Measurements from ENCODE around the gene GALNT2. TPM values are rescaled to one million over a fixed set of nuclear protein-coding genes. Genes with fewer than 3 reads are reported as not detected.

Gene GALNT2
- polyA plus RNA-seq, 2 of the 4 experiments (the other 2 are of a cell fraction): 66.9 to 114 TPM

DNA sequence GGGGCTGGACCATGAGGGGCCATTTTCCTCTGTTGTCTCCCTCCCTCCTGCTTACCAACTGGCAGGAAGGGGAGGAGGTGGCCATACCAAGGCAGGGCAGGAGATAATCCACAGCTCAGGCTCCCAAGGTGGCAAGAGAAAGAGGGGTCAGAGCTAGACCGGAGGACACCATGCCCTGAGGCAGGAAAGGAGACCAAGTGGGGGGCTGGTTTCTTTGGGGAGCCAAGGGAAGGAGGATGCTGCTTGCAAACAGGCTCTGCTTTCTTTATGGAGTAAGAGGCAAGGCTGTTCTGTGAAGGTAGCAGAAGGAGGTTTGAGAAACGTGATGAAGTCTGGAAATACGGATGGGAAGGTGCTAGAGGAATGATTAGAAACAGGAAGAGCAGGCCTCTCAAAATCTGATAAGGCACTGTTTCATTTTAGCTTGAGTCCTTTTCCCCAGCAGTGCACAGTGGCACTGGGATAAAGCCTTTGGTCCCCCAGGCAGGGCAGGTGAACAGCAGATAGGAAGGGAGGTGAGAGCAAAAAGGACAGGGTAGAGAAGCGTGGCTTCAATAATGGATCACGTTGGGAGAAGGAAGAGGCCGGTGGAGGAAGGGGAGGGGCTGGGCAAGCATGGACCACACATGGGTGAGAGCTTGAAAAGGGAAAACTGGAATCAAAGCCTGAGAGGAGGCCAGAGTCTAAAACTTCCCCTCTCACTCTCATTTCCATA, 44.2 kb upstream of the GALNT2 start:
- no peaks in the 10 kb centered on the region for H3K4me1 ChIP-seq
- POLR2A ChIA-PET: no interaction called here
- TF ChIP-seq RNF2 (IDR thresholded peaks at IDR 0.05; ENCODE audit: borderline replicate concordance, low read depth): no peak
- no peak for TF ChIP-seq FOSB (CRISPR knock-in tag; IDR thresholded peaks at IDR 0.05)
- no peak for TF ChIP-seq CHD2 (IDR thresholded peaks at IDR 0.05; ENCODE audit: low read length, partially characterized antibody)
- TF ChIP-seq, protein P1, sequence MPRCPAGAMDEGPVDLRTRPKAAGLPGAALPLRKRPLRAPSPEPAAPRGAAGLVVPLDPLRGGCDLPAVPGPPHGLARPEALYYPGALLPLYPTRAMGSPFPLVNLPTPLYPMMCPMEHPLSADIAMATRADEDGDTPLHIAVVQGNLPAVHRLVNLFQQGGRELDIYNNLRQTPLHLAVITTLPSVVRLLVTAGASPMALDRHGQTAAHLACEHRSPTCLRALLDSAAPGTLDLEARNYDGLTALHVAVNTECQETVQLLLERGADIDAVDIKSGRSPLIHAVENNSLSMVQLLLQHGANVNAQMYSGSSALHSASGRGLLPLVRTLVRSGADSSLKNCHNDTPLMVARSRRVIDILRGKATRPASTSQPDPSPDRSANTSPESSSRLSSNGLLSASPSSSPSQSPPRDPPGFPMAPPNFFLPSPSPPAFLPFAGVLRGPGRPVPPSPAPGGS (IDR thresholded peaks at IDR 0.05): no peak
- TF ChIP-seq JUN (IDR thresholded peaks at IDR 0.05): no peak
- no peak for TF ChIP-seq CHD4 (IDR thresholded peaks at IDR 0.05; ENCODE audit: borderline replicate concordance)
- no peak for TF ChIP-seq EHF (CRISPR knock-in tag; IDR thresholded peaks at IDR 0.05)
- no peak for TF ChIP-seq RAD21 (conservative IDR thresholded peaks at IDR 0.05 in 1 of 2, IDR thresholded peaks at IDR 0.05 in 1 of 2)
- no peak for TF ChIP-seq ZFP36 (IDR thresholded peaks at IDR 0.05; ENCODE audit: borderline replicate concordance, partially characterized antibody)
- TF ChIP-seq JUNB (IDR thresholded peaks at IDR 0.05): no peak
- no peak for TF ChIP-seq ZC3H11A (IDR thresholded peaks at IDR 0.05)
- no peak for TF ChIP-seq SREBF2 (IDR thresholded peaks at IDR 0.05)
- no peak for TF ChIP-seq POLR2A (IDR thresholded peaks at IDR 0.05; ENCODE audit: low read length)
- TF ChIP-seq, protein P2, sequence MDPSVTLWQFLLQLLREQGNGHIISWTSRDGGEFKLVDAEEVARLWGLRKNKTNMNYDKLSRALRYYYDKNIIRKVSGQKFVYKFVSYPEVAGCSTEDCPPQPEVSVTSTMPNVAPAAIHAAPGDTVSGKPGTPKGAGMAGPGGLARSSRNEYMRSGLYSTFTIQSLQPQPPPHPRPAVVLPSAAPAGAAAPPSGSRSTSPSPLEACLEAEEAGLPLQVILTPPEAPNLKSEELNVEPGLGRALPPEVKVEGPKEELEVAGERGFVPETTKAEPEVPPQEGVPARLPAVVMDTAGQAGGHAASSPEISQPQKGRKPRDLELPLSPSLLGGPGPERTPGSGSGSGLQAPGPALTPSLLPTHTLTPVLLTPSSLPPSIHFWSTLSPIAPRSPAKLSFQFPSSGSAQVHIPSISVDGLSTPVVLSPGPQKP (IDR thresholded peaks at IDR 0.05; ENCODE audit: low read depth, low read length): no peak
- TF ChIP-seq GATA3 (IDR thresholded peaks at IDR 0.05; ENCODE audit: borderline replicate concordance): no peak
- TF ChIP-seq TP53 (CRISPR knock-in tag; IDR thresholded peaks at IDR 0.05): no peak
- DNase-seq (ENCODE audit: low read depth in 1 of 2, low spot score in 1 of 2) (no peak), ATAC-seq (no peak), FAIRE-seq (no peak)
- WGBS (ENCODE audit: missing lambda C conversion rate): 52% methylated on average over 6 of the region's 6 CpGs
- CTCF ChIA-PET: interaction anchor here (1.2 kb wide), 1 partner anchor 305 kb away, joined by 3 read pairs; no protein-coding TSS in a partner anchor
- H3K4me3 ChIP-seq: no peak overlapping the region
- no peak overlapping the region for H3K27ac ChIP-seq
- H3K9me3 ChIP-seq: peaks cover 7% of the 10 kb centered on the region; the same call in 2 of the 3 replicates
- no peak overlapping the region for H3K4me2 ChIP-seq

DNA sequence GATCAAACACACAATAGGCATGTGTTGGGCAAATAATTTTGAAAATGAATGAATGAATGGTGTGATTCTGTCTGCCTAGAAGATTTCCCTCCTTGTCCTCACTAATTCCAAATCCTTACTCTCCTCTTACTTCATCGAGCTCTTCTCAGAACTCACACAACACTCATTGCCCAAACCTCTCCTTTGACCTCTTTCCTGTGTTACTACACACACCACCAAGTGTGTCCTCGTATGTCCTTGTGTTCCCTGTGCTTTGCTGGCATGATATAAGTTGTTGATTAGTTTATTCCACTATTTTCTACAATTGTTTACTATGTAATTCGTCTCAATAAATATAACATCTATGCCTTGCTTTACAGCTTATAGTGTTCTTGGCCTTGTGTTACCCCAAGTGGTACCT, 41.4 kb upstream of the GALNT2 start:
- POLR2A ChIA-PET: no interaction called here
- no peak for DNase-seq (ENCODE audit: low read depth in 1 of 2, low spot score in 1 of 2)
- no peak overlapping the region for H3K4me3 ChIP-seq
- no peak for FAIRE-seq
- peaks cover under 1% of the 10 kb centered on the region; the same call in 1 of the 3 replicates for H3K4me1 ChIP-seq
- CTCF ChIA-PET: no interaction called here
- H3K27ac ChIP-seq: no peak overlapping the region
- H3K4me2 ChIP-seq: no peak overlapping the region
- 7% methylated on average over 3 of the region's 3 CpGs for WGBS (ENCODE audit: missing lambda C conversion rate)
- peaks cover 7% of the 10 kb centered on the region; the same call in 2 of the 3 replicates for H3K9me3 ChIP-seq
- ATAC-seq: no peak
- TF ChIP-seq, protein P2 (IDR thresholded peaks at IDR 0.05; ENCODE audit: low read depth, low read length): no peak
- TF ChIP-seq MYC (IDR thresholded peaks at IDR 0.05; ENCODE audit: borderline replicate concordance, low read length): no peak
- TF ChIP-seq, protein P3, sequence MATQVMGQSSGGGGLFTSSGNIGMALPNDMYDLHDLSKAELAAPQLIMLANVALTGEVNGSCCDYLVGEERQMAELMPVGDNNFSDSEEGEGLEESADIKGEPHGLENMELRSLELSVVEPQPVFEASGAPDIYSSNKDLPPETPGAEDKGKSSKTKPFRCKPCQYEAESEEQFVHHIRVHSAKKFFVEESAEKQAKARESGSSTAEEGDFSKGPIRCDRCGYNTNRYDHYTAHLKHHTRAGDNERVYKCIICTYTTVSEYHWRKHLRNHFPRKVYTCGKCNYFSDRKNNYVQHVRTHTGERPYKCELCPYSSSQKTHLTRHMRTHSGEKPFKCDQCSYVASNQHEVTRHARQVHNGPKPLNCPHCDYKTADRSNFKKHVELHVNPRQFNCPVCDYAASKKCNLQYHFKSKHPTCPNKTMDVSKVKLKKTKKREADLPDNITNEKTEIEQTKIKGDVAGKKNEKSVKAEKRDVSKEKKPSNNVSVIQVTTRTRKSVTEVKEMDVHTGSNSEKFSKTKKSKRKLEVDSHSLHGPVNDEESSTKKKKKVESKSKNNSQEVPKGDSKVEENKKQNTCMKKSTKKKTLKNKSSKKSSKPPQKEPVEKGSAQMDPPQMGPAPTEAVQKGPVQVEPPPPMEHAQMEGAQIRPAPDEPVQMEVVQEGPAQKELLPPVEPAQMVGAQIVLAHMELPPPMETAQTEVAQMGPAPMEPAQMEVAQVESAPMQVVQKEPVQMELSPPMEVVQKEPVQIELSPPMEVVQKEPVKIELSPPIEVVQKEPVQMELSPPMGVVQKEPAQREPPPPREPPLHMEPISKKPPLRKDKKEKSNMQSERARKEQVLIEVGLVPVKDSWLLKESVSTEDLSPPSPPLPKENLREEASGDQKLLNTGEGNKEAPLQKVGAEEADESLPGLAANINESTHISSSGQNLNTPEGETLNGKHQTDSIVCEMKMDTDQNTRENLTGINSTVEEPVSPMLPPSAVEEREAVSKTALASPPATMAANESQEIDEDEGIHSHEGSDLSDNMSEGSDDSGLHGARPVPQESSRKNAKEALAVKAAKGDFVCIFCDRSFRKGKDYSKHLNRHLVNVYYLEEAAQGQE (IDR thresholded peaks at IDR 0.05): no peak
- TF ChIP-seq, protein P4, sequence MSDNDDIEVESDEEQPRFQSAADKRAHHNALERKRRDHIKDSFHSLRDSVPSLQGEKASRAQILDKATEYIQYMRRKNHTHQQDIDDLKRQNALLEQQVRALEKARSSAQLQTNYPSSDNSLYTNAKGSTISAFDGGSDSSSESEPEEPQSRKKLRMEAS (IDR thresholded peaks at IDR 0.05): no peak
- TF ChIP-seq NR3C1 (IDR thresholded peaks at IDR 0.05): no peak
- no peak for TF ChIP-seq GATA3 (IDR thresholded peaks at IDR 0.05; ENCODE audit: borderline replicate concordance)
- TF ChIP-seq MAFK (IDR thresholded peaks at IDR 0.05; ENCODE audit: partially characterized antibody): no peak
- TF ChIP-seq ZNF302 (CRISPR knock-in tag; IDR thresholded peaks at IDR 0.05): no peak
- no peak for TF ChIP-seq KDM5A (IDR thresholded peaks at IDR 0.05)
- TF ChIP-seq, protein P5, sequence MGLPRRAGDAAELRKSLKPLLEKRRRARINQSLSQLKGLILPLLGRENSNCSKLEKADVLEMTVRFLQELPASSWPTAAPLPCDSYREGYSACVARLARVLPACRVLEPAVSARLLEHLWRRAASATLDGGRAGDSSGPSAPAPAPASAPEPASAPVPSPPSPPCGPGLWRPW (IDR thresholded peaks at IDR 0.05): no peak
- TF ChIP-seq, protein P6, sequence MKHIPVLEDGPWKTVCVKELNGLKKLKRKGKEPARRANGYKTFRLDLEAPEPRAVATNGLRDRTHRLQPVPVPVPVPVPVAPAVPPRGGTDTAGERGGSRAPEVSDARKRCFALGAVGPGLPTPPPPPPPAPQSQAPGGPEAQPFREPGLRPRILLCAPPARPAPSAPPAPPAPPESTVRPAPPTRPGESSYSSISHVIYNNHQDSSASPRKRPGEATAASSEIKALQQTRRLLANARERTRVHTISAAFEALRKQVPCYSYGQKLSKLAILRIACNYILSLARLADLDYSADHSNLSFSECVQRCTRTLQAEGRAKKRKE (CRISPR knock-in tag; IDR thresholded peaks at IDR 0.05; ENCODE audit: low read depth): no peak
- no peak for TF ChIP-seq MAZ (IDR thresholded peaks at IDR 0.05; ENCODE audit: borderline replicate concordance, low read depth, low read length)
- no peak for TF ChIP-seq ZFP36 (IDR thresholded peaks at IDR 0.05; ENCODE audit: borderline replicate concordance, partially characterized antibody)
- no peak for TF ChIP-seq HOXB5 (CRISPR knock-in tag; IDR thresholded peaks at IDR 0.05)
- TF ChIP-seq SMC3 (IDR thresholded peaks at IDR 0.05): no peak
- TF ChIP-seq NPAS2 (CRISPR knock-in tag; IDR thresholded peaks at IDR 0.05; ENCODE audit: borderline replicate concordance): no peak
- TF ChIP-seq RFX5 (IDR thresholded peaks at IDR 0.05): no peak

Measured in A549 (cell line).